ENCODE measurements around the gene ZYX. TPM values are rescaled to one million over a fixed set of nuclear protein-coding genes. Genes with fewer than 3 reads are reported as not detected.

The ZYX gene
- total and polyA plus RNA-seq, 9 of the 15 experiments (the other 6 are each of a cell fraction or from before 2014, with no cell fraction given), result 1.8 to 130 (median 15.7) TPM

- TF ChIP-seq ZNF318 (IDR thresholded peaks at IDR 0.05; ENCODE audit: borderline replicate concordance in 1 of 2, low read depth in 1 of 2) (0 out of 4 replicates have a peak, but pooled peaks of 1 of the 2 experiments have one; percentile 53), CEBPG (CRISPR knock-in tag; IDR thresholded peaks at IDR 0.05) (no peak), CEBPG (tag; conservative IDR thresholded peaks at IDR 0.05 in 1 of 2, IDR thresholded peaks at IDR 0.05 in 1 of 2) (peak in 1 of 2 experiments; percentile 26; a peak in 1 of 4 replicates), ARID3A (IDR thresholded peaks at IDR 0.05; ENCODE audit: borderline replicate concordance, low read depth, low read length) (peak; percentile 66; the same call in 1 of the 2 replicates), CREM (IDR thresholded peaks at IDR 0.05; ENCODE audit: low read depth) (no peak), REST (IDR thresholded peaks at IDR 0.05; ENCODE audit: borderline replicate concordance) (peak; percentile 82; the same call in 1 of the 2 replicates), REST (CRISPR knock-in tag; IDR thresholded peaks at IDR 0.05; ENCODE audit: low read depth) (no peak), GATAD2B (IDR thresholded peaks at IDR 0.05; ENCODE audit: borderline replicate concordance) (peak; percentile 48; the same call in 1 of the 2 replicates)
Measured at GRCh38 chr7:143416565-143417149, 35.5 kb downstream of the ZYX start (continued).

All from K562 (cell line).